ENCODE data around the gene TULP4.
"Not testable (repeated sequence)": the region's sequence is repeated elsewhere in the genome, so short reads cannot be mapped to it uniquely, and the experiment has no call there.

TULP4 gene

GRCh38 chr6:158397578-158397977, 85.3 kb downstream of the TULP4 start:
- no peak for DNase-seq

DNA sequence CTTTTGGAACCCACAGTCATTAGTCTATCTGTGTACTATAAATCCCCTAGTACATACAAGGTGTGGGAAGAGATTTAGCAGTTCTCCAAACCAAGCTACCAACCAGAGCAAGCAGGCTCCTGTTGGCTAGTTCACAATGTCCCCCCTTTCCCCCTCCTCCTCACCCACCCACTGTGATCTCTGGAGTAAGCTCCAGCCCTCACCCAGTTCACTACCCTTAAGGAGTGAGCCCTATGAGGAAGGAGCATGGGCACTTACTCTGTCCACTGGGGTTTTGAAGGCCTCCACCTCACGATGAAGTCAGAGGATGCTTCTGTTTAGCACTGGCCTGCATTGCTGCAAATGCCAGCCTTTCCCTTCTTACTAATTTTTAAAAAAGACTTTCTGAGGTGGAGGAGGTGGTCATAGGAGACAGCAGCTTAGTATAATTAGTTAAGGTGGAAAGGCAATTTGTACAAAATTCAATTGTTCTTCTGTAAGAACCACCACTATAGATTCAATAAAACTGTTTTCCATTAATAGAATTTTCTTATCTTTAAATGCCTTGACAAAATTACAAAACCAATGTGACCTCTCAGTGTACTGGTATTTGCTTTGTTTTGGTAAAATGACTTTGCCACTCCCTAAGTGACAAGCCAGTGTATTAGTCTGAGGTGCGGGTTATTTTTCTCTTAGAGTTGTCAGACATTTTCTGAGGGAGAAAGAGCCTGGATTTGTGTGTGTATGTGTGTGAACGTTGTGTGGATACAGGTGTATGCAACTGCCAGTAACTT, 86.2 kb downstream of the TULP4 start:
- DNase-seq: no peak

DNA sequence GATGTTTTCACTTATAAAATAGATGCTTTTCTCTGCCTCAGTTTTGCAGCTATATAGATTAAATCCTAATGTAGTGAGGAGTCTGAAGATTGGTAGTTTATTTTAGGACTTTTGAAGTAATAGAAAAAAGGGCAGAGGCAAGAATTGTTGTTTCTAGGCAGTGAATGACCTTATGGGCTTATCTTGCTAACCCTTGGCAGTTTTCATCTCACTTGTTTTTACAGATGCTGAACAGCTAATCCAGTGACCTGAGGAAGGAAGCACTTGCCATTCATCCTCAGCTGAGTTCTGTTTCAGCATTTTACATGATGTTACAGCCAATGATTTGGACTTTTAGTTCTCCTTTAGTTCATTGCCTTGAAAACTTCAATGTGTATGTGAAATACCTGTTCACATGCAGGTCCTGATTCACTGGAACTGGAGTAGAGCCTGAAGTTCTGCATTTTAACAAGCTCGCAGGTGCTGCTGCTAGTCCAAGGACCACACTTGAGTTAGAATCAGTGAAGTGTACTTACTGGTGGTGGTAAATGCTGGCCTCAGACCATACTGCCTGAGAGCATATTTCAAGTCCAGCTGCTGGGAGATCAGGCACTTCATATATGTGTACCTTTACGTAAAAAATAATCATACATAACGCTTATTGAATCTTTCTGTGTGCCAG, 86.9 kb downstream of the TULP4 start:
- no peak for DNase-seq

- DNase-seq: no peak
Observed at GRCh38 chr6:158402184-158402583, 89.9 kb downstream of the TULP4 start.

DNA sequence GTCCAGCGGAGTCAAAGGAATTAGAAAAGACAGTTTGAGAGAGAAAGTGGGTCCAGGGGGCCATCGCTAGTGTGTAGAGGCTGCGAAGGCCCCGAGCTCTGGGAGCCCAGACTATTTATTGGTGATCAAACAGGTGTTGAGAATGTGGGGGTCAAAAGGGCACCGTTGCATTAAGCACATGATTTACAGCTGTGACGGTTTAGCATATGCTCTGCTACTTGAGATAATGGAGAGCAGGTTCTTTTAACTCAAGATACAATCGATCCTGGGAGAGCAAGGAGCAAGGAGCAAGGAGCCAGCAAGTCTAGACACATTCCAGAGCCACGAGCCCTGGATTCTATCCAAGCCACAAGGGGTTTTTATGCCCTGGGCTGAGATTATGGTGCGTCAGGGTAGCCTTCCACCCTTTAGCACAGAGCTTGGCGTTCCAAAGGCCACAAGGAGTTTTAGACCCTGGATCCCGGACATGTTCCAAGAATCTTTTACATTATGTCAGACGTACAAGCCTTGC, 93.1 kb downstream of the TULP4 start:
- not testable (repeated sequence) for DNase-seq

DNA sequence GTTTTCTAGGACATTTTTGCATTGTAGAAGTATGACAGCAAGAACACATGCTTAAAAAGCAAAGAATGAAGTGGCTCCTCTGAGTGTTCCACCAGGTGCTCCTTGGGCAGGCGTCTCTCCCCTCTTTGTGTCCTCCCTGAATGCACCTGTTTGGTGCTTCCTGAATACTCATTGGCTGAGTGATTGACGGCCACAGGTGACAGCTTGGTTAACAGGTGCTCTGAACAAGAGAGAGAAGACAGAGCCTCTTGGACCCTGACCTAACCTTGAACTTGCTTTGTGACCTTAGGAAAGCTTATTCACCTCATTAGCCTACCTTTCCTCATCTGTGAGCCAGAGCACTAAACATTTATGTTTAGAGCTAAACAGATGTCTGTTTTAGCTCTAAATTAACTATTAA, 93.7 kb downstream of the TULP4 start:
- no peak for DNase-seq

- DNase-seq: no peak
Observed at GRCh38 chr6:158406736-158407135, 94.5 kb downstream of the TULP4 start.

DNA sequence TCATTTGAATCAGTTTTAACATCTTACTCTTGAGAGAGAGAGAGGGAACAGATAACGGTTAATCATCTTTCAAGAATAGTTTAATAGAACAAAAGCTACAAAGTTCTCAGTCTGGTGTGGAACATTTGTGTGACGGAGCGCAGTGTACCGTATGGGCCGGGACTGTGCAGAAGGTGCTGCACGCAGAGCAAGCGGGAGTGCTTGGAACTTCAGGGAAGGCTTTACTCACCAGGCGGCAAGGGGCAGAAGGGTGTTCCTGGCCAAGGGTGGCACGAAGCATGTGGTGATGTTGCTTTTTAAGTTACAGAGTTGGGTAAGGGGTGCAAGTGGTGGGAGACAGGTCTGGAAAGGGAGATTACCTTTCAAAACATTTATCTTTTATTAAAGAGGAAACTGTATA, 95.7 kb downstream of the TULP4 start:
- DNase-seq: no peak

DNA sequence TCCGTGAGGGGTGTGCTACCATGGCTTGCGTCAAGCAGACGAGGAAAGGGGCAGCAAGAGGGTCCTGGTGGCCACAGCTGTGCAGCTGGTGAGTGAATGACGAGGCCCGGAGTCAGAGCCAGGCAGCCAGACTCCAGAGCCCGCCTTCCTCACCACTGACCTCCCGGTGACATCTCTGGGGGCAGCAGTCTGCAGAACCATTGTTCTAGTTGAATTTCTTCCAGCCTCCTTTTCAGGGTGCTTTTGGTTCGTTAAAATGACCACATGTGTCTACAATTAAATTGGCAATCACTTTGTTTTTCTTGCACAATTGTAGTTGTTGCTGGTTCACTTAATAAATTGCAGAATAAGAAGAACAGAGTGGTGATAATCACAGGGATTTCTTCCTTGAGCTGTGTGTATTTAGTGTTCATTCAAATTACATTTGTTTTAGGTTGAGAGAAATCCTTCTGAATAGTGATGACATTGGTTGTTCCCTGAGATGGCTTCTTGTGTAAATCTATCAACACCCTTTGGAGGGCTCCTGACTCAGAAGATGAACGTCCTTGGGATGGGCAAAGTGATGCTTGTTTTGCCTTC, 96.4 kb downstream of the TULP4 start:
- no peak for DNase-seq

DNA sequence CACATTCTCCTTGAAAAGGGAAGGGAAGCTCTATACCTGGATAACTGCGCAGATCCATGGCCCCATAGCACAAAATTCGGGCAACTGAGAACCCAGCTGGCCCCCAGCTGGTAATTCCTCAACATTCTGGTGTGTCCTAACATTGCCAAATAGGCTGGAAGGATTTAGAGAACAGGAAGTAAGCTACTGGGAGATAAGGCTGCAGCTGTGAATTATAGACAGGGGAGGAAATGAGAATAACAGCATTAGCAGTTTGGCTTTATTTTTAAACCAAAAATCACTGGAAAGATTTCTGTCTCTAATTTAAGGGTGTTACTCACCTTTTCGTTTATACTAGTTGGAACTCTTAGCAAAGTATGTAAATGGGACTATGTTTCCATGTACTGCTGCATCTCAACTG, 97.2 kb downstream of the TULP4 start:
- no peak for DNase-seq

GRCh38 chr6:158410784-158411183, 98.5 kb downstream of the TULP4 start:
- no peak for DNase-seq

DNA sequence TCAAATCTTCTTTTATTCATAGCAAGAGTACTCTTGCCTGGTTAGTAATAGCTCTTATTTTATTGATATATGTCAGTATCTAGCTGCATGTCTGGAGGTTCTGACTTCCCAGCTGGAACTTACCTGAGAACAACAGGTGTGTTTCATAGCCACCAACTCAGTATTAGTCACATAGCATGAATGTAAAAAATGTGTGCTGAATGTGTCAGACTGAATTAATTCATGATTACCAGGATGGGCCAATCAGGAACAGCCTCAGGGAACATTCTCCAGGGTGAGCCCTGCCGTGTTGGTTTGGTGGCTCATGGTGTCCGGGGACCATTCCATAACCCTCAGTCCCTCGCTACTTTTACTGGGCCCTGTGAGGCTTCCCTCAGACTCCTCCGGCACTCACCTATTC, 99.7 kb downstream of the TULP4 start:
- DNase-seq: no peak

DNA sequence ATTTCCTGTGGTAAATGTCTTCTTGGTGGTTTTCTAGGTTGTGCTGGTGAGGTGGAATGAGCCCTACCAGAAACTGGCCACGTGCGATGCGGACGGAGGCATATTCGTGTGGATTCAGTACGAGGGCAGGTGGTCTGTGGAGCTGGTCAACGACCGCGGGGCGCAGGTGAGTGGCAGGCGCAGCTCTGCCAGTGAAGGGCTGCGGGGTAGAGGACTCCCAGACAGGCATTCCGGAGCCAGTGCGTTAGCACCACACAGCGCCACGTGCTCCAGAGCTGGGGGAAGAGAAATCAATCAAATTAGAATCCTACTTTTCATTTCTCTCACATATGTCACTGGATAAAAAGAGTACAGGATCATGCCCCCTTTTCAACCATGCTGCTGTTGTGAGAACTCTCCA, 100.8 kb downstream of the TULP4 start:
- no peak for DNase-seq

DNA sequence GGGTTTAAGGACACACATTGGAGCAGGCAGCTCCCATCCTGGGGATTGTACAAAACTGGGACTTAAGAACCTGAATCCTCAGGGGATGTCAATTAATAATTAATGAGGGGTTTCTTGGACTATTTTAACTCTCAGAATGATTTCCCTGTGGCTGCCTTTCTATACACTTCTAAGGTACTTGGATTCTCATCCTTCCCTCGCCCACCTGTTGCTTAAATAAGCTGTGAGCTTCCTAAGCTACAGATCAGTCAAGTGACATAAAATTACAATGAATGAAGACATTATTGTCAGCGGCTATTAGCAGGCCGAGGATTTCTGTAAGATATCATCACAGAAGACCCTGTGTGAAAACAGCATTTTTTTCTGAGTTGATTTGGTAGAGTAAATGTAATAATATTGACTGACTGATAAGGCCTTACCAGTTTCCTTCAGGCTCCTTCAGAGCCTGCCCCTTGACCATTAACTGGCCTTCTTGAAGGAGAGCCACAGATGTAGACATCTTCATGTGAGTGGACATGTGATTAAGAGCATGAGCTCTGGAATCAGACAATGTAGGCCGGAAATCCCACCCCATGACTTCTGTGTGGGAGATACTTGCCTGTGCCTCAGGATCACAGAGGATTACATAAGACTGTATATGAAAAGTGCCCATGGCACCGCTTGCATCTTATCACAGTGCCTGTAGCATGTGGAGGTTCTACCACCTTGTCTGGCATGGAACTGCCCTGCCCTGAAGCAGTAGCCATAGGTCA, 101.7 kb downstream of the TULP4 start:
- DNase-seq: no peak

DNA sequence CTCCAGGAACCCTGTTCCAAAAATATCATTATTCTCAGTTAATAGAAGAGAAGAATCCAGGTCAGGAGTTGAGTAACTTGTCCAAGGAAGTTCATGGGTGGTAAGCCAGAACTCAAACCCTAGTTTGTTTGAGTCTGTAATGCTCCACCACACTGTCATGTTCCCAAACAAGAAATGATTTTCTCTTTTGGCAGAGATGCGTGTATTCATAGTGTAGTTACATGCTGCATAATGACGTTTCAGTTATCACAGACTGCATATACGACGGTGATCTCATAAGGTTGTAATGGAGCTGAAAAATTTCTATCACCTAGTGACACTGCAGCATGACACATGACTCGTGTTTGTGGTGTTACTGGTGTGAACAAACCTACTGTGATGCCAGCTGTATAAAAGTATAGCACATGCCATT, 102.6 kb downstream of the TULP4 start:
- DNase-seq: no peak

GRCh38 chr6:158415666-158416065, 103.4 kb downstream of the TULP4 start:
- DNase-seq: no peak

DNA sequence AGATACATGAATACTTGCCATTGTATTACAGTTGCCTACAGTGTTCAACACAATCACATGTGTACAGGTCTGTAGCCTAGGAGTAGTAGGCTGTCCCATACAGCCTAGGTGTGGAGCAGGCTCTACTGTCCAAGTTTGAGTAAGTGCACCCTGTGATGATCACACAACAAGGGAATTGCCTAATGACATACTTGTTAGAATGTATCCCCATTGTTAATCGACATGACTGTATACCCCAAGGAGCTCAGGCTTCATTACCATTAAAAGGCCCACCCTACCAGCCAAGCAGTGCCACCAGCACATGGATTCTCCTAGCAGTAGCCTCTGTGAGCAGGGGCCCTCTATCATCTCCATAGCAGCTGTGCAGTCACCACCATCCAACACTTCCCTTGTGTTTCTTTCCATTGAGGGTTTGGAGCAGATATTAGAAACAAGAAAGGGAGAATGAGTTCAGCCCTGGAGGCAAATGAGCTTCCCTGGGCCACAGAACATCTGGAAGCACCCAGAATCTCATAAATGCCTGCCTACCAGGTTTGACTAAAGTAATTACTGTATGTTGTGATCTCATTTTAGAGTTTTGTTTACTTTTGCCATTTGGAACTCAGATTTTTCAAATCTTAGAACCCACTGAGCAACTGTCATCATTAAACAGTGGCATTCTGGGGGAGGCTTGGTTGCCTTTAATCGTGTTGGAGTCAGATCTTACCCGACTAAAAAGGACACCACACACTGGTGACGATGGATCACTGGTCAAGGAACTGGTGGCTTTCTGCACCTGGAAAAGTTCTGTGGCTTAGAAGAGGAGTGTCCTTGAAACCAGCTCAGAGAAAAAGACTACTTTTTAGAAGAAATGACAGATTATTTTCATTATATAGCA, 104.9 kb downstream of the TULP4 start:
- DNase-seq: no peak

GRCh38 chr6:158417760-158418098, 105.5 kb downstream of the TULP4 start:
- no peak for DNase-seq

GRCh38 chr6:158418501-158418900, 106.2 kb downstream of the TULP4 start:
- DNase-seq: no peak

- DNase-seq: no peak
Observed at GRCh38 chr6:158419339-158419909, 107.2 kb downstream of the TULP4 start.

GRCh38 chr6:158421381-158421780, 109.1 kb downstream of the TULP4 start:
- DNase-seq: no peak

GRCh38 chr6:158422629-158423238, 110.5 kb downstream of the TULP4 start:
- DNase-seq: no peak

Measured in stimulated activated CD4-positive, alpha-beta T cell treated with anti-CD3 and anti-CD28 coated beads, Interleukin-15, amount 100 ng/mL, for 24 hours (primary cell).